SU-DHL-6 (cell line): ENCODE measurements around the gene PLIN1.

ENCODE experiments used
- H2AFZ ChIP-seq: fragments of 200-600 bp; sonication (generic); 2 replicates; pipeline ENCODE4 v1.6.1; 2014; ENCODE audit warnings: low read depth, mild to moderate bottlenecking, moderate library complexity, mixed read lengths, antibody characterized with exemption, low read length; ENCODE audit not compliant: severe bottlenecking
- H3F3A ChIP-seq: fragments of 200-600 bp; shearing (Covaris generic); 2 replicates; pipeline ENCODE4 v1.6.0; 2016; ENCODE audit warnings: antibody characterized with exemption, mild to moderate bottlenecking; ENCODE audit not compliant: insufficient read depth
- H3K27ac ChIP-seq: fragments of 200-600 bp; sonication (generic); 2 replicates; pipeline ENCODE4 v1.5.1; 2016; ENCODE audit warnings: low read depth, mild to moderate bottlenecking, low read length, moderate library complexity, mixed read lengths
- H3K27me3 ChIP-seq: fragments of 200-600 bp; sonication (generic), shearing (Covaris generic); 2 replicates; pipeline ENCODE4 v1.6.0; 2014; ENCODE audit warnings: mild to moderate bottlenecking, low read length
- H3K36me3 ChIP-seq: fragments of 200-600 bp; sonication (generic); 2 replicates; pipeline ENCODE4 v1.6.1; 2014; ENCODE audit warnings: mild to moderate bottlenecking, low read length, mixed read lengths
- H3K4me2 ChIP-seq: fragments of 300-600, 200-600 bp; shearing (Covaris generic), sonication (generic); 2 replicates; pipeline ENCODE4 v1.6.0; 2014; ENCODE audit warnings: low read length, low read depth, mild to moderate bottlenecking; ENCODE audit not compliant: poor library complexity, severe bottlenecking
- H3K4me3 ChIP-seq: fragments of 200-600 bp; sonication (generic); 2 replicates; pipeline ENCODE4 v1.5.1; 2014; ENCODE audit warnings: antibody characterized with exemption, low read length, mild to moderate bottlenecking, mixed read lengths; ENCODE audit not compliant: insufficient read depth, poor library complexity, severe bottlenecking
- H3K79me2 ChIP-seq: fragments of 200-600 bp; sonication (generic); 2 replicates; pipeline ENCODE4 v1.6.1; 2014; ENCODE audit warnings: mild to moderate bottlenecking, low read length, moderate library complexity; ENCODE audit not compliant: insufficient read depth
- H3K9ac ChIP-seq: fragments of 200-600 bp; sonication (generic); 2 replicates; pipeline ENCODE4 v1.7.0; 2014; ENCODE audit warnings: mild to moderate bottlenecking, low read length
- H3K9me2 ChIP-seq: fragments of 200-600 bp; sonication (generic); replicated peaks from 2 replicates; pipeline ENCODE4 v1.6.1; 2014; ENCODE audit warnings: low read length; ENCODE audit not compliant: insufficient read depth
- H3K9me3 ChIP-seq: fragments of 200-600 bp; sonication (generic); 2 replicates; pipeline ENCODE4 v1.6.1; 2014; ENCODE audit warnings: low read length, mixed read lengths; ENCODE audit not compliant: insufficient read depth
- H4K20me1 ChIP-seq: fragments of 200-600 bp; sonication (generic); 2 replicates; pipeline ENCODE4 v1.6.1; 2014; ENCODE audit warnings: low read depth, mild to moderate bottlenecking, antibody characterized with exemption, low read length, moderate library complexity, mixed read lengths
- CTCF ChIP-seq: fragments of 200-600 bp; sonication (generic); IDR thresholded peaks from one replicate; pipeline ENCODE4 v1.5.1; 2017; ENCODE audit warnings: antibody characterized with exemption, mild to moderate bottlenecking, low read length, moderate library complexity; ENCODE audit not compliant: insufficient read depth, poor library complexity, severe bottlenecking
- EZH2phosphoT487 ChIP-seq: fragments of 200-600 bp; sonication (generic), shearing (Covaris generic); conservative IDR thresholded peaks from 2 replicates; pipeline ENCODE4 v1.6.1; 2018; ENCODE audit warnings: mild to moderate bottlenecking, antibody characterized with exemption, low read length, moderate library complexity, mixed read lengths

The PLIN1 gene

GRCh38 chr15:89685995-89686394 is 6.8 kb upstream of the PLIN1 start:
- H3K27ac ChIP-seq, result no peak overlapping the region
- no peak for TF ChIP-seq CTCF
- TF ChIP-seq EZH2phosphoT487, result no peak
- no peak overlapping the region for H3K9ac ChIP-seq
- no peak overlapping the region for H3K4me2 ChIP-seq
- no peaks in the 10 kb centered on the region for H3K9me3 ChIP-seq
- H2AFZ ChIP-seq, result no peak overlapping the region
- no peaks in the 10 kb centered on the region for H3K27me3 ChIP-seq
- H4K20me1 ChIP-seq, result no peaks in the 10 kb centered on the region
- H3K79me2 ChIP-seq, result no peaks in the 10 kb centered on the region
- no peaks in the 10 kb centered on the region for H3F3A ChIP-seq
- H3K4me3 ChIP-seq, result no peak overlapping the region
- no peaks in the 10 kb centered on the region for H3K36me3 ChIP-seq
- H3K9me2 ChIP-seq, result no peaks in the 10 kb centered on the region

GRCh38 chr15:89681146-89681545 is 2.0 kb upstream of the PLIN1 start:
- H3K4me3 ChIP-seq, result no peak overlapping the region
- H3K79me2 ChIP-seq, result no peaks in the 10 kb centered on the region
- H3K36me3 ChIP-seq, result no peaks in the 10 kb centered on the region
- no peak overlapping the region for H3K27ac ChIP-seq
- no peak overlapping the region for H3K4me2 ChIP-seq
- no peaks in the 10 kb centered on the region for H4K20me1 ChIP-seq
- no peak overlapping the region for H3K9ac ChIP-seq
- H3K9me3 ChIP-seq, result no peaks in the 10 kb centered on the region
- no peaks in the 10 kb centered on the region for H3F3A ChIP-seq
- no peaks in the 10 kb centered on the region for H3K9me2 ChIP-seq
- TF ChIP-seq EZH2phosphoT487, result no peak
- TF ChIP-seq CTCF, result no peak
- H3K27me3 ChIP-seq, result no peaks in the 10 kb centered on the region
- no peak overlapping the region for H2AFZ ChIP-seq

- Histone ChIP-seq H3K4me3 (no peak overlapping the region), H3K36me3 (no peaks in the 10 kb centered on the region), H3F3A (no peaks in the 10 kb centered on the region), H3K9me2 (no peaks in the 10 kb centered on the region), H3K9me3 (no peaks in the 10 kb centered on the region), H4K20me1 (no peaks in the 10 kb centered on the region), H3K27me3 (no peaks in the 10 kb centered on the region), H3K27ac (no peak overlapping the region), H2AFZ (no peak overlapping the region), H3K9ac (no peak overlapping the region), H3K79me2 (no peaks in the 10 kb centered on the region), H3K4me2 (no peak overlapping the region)
- TF ChIP-seq EZH2phosphoT487 (no peak), CTCF (no peak)
Observed at GRCh38 chr15:89680282-89680873, 1.2 kb upstream of the PLIN1 start.
